GM19455 (cell line): ENCODE measurements around the gene PRR36.
"Not testable (repeated sequence)": the region's sequence is repeated elsewhere in the genome, so short reads cannot be mapped to it uniquely, and the experiment has no call there.

Source experiments
- ATAC-seq: cut with Tn5 transposase; IDR thresholded peaks from one replicate; pipeline ENCODE4 v1.9.1; 2021; ENCODE audit not compliant: unreplicated experiment

The PRR36 gene

GRCh38 chr19:7860714-7861618, 13.2 kb downstream of the PRR36 start:
- no peak for ATAC-seq

GRCh38 chr19:7859831-7860713, 14.1 kb downstream of the PRR36 start:
- ATAC-seq = no peak

DNA sequence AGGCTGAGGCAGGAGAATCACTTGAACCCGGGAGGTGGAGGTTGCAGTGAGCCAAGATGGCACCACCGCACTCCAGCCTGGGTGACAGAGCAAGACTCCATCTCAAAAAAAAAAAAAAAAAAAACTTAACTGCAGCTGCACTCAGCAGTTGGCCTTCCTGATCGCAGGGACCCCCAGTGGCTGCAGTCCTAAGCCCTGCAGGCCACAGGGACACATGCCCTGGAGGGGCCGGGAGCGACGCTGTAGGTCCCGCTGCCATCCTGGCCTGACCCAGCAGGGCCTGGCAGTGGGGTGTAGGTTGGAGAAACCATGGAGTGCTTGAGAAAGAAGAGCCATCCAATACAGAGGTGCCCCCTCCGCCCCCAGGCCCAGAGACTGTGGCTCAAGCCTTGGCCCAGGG, 15.1 kb downstream of the PRR36 start:
- ATAC-seq = not testable (repeated sequence)

DNA sequence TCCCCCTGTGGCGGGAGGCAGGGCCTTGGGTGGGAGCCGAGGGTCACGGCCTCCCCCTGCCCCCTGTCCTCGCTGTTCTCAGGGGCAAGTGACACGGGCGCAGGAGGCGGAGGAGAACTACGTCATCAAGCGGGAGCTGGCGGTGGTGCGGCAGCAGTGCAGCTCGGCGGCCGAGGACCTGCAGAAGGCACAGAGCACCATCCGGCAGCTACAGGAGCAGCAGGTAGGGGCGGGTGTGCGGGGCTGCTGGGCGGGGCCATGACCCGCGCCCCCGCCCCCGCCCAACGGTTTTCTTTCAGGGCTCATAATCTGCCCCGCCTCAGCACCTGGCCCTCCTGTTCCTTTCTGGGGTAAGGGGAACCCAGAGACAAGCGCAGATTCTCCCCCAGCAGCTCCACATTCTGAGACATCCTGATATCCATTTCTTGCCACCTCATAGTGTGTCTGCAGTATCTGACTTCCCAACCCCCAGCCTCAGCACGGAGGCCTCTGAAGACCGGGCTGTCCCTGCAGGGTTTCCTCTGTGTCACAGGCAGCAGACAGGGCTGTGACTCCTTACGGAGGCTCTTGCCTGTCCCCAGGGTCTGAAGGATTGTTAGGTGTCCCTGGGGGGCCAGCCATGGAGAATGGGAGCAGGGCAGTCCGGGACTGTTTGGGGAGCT, 15.9 kb downstream of the PRR36 start:
- no peak for ATAC-seq

- no peak for ATAC-seq
Observed at GRCh38 chr19:7857727-7858108, 16.5 kb downstream of the PRR36 start.

DNA sequence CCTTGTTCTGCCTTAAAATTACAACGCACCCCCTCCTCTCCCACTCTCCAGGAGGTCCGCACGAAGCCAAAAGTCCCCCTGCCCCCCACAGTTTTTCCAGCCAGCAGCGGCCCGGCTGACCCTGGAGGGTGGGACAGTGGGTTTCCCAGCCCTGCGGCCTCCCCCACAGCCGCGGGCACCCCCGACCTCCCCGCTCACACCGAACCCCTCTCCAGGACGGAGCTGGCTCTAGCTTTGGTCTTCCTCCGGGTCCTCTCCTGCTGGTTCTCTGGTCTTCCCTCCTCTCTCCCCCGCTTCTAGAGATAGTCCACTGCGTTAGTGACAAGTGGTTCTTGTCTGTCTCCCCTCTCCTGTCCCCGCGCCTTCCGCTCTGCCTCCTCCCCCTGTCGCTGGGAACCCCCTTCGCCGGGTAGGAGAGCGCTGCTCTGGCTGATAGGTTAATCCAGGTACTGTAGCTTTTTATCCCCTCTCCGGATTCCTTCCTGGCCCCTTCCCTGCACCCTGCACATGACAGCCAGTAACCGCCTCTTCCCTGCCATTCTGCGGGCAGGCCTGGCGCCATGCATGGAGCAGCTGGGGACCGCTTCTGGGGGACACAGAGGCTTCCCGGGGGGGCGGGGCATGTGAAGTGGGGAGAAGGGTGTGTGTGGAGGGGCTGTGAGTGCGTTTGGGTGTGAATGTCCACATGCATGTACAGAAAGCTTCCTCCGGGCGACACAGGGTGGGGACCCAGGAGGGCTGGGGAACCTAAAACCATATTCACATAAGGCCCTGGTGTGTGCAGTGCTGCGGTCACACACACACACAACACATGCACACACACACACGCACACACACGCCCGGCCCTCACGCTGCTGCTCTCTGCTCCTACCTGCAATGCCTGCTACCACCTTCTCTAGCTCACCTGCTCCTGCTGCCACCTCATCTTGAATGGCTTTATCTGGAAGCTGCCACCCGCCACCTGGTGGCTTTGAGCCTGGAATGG, 17.2 kb downstream of the PRR36 start:
- ATAC-seq = no peak

- ATAC-seq = no peak
Observed at GRCh38 chr19:7856109-7856591, 18.0 kb downstream of the PRR36 start.

DNA sequence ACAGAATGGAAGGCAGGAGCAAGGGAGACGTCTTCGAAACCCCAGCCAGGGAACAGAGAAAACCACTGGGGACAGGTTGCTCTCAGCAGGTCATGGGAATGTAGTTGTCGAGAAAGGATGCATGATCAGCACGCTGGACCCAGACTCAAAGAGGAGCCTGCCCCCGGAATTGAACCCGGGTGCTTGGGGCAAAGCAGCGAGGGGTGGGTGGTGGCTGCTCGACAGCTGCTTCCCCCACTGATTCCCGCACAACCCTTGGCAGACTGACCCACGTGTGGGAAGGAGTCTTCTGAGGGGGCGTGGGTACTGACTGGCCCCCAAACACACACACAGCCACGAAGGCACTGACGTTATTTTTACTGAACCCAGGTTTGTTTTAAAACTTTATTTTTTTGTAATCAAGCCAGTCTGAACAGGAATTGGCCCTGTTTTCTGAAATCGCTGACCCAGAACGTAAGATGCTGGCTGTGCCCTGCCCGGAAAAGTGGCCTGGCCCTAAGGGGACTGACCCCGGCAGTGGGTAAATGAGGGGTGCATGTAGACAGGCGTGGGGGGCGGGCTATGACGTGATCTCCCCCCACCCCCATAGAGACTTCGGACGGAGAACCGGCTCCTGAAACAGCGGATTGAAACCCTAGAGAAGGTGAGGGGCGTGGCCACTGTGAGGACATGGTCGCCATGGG, 18.6 kb downstream of the PRR36 start:
- ATAC-seq = no peak

DNA sequence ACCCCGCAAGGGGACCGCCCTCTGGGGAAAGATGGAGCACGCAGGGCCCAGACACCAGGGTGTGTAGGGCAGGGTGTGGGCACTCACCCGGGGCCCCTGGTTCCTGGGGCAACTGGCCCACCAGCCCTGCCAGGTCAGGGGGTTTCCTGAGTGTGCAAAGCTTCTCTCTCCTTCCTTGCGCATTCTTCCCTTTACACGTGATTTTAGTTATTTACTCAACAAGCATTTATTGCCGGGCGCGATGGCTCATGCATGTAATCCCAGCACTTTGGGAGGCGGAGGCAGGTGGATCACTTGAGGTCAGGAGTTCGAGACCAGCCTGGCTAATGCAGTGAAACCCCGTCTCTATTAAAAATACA, 20.4 kb downstream of the PRR36 start:
- no peak for ATAC-seq

GRCh38 chr19:7852851-7853769, 21.1 kb downstream of the PRR36 start:
- ATAC-seq = no peak

DNA sequence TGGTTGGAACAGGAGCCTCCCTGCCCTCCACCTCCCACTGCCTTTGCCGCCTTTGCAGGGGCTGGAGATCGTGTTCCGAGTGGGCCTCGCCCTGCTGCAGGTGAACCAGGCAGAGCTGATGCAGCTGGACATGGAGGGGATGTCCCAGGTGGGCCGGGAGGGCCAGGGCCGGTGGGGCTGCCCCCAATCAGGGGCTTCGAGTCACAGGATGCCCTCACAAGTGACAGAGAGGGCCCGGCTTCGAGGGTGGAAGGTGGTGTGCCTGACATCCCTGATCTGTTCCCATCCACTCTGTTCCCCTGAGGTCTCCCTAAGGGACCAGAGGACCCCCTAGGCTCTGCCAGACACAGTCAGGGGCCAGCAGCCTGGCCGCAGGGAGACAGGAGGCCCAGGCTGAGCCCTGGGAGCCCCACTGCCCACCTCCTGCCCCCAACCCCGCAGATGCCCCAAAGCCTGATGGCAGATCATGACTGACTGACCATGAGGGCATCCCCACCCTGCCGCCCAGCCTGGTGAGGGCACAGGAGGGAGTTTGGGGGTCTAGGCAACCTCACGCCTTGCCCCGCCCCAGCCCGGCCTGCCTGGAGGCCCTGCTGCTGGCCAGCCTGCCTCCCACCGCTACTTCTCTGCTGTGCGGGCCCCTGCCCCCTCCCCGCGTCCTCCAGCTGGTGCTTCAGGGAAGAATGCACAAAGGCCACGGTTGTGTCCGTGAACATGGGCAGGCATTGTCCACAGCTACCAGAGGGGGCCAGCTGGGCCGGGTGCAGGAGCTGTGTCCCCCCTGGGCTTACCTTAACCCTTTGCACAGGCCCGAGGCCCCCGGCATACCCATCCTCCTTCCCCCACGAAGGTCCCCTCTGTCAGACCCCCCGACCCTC, 22.3 kb downstream of the PRR36 start:
- ATAC-seq = no peak

- ATAC-seq = no peak
Observed at GRCh38 chr19:7850945-7851622, 23.1 kb downstream of the PRR36 start.

DNA sequence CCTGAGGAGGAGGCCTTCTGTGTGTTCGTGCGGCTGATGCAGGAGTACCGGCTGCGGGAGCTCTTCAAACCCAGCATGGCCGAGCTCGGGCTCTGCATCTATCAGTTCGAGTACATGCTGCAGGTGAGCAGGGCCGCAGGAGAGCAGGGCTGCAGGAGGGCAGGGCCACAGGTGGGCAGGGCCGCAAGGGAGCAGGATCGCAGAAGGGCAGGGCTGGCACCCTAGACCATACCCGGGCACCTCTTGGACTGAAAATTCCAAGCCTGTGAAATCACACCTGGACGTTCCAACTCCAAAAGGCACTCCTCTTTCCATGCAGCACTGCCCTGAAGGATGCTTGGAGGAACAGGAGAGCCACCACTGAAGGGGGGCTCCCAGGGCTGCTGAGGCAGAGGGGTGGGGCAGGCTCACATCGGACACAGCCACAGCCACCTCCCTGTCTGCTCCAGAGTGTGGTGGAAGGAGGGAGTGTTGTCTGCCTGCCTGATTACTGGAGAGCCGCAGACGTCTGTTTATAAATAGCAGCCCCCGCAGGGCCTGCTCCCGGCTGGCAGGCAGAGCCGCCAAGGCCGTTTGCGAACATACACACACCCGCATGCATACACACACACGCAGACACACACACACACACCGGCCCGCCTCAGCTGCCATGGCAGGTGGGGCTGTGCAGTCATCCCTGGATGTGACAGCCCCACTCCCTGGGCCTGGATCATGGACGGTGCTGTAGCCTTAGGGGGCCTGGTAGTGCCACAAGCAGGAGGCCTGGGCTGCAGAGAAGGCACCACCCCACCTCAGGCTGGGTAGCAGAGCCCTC, 24.0 kb downstream of the PRR36 start:
- no peak for ATAC-seq

GRCh38 chr19:7849631-7849999, 24.6 kb downstream of the PRR36 start:
- no peak for ATAC-seq

GRCh38 chr19:7848779-7849457, 25.3 kb downstream of the PRR36 start:
- no peak for ATAC-seq

DNA sequence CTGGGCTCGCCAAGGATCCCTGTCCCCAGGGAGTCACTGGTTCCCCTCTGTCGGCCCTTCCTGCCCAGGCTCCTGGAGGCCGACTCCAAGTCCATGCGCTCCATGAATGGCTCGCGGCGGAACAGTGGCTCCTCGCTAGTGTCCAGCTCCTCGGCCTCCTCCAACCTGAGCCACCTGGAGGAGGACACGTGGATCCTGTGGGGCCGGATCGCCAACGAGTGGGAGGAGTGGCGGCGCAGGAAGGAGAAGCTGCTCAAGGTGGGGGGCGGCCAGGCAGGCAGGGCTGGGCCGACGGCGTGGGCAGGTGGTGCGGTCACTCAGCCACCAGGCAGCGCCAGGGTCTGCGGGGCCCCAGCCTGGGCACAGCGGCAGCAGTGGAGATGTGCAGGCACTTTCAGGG, 26.5 kb downstream of the PRR36 start:
- ATAC-seq = no peak
